Body of pancreas (tissue), 4 donors: ENCODE results near the gene TRAIP. TPM values are rescaled to one million over a fixed set of nuclear protein-coding genes. Genes with fewer than 3 reads are reported as not detected.
"Not testable (repeated sequence)": the region's sequence is repeated elsewhere in the genome, so short reads cannot be mapped to it uniquely, and the experiment has no call there.

ENCODE experiments used
- ATAC-seq: fragments of 150-250 bp; one replicate; pipeline ENCODE4 v1.9.1; 2016
- DNase-seq, 4 donors: peaks; one replicate each; pipeline ENCODE4 v3.0.0-alpha.2; 2019
- H3K27ac ChIP-seq, 4 donors: fragments of 200-600 bp; sonication (generic); 1 replicate in 3 of 4; 2 replicates in 1 of 4; pipeline versions ENCODE4 v1.5.1 to v1.6.1; 2016 to 2019; ENCODE audit warnings: mild to moderate bottlenecking in 1 of 4, mixed read lengths in 1 of 4, moderate library complexity in 1 of 4
- H3K27me3 ChIP-seq, 2 donors: fragments of 200-600 bp; sonication (generic); one replicate each; pipeline ENCODE4 v1.6.0; 2016; ENCODE audit warnings: mild to moderate bottlenecking in 1 of 2
- H3K36me3 ChIP-seq, 2 donors: fragments of 200-600 bp; sonication (generic); replicated peaks in 1 of 2; 2 replicates each; pipeline ENCODE4 v1.5.1; 2016; ENCODE audit warnings: low read depth in 2 of 2; ENCODE audit not compliant: insufficient read depth in 1 of 2
- H3K4me1 ChIP-seq: fragments of 200-600 bp; sonication (generic); one replicate; pipeline ENCODE4 v1.6.0; 2016
- H3K4me3 ChIP-seq, 2 donors: fragments of 200-600 bp; sonication (generic); 1 replicate in 1 of 2; 2 replicates in 1 of 2; pipeline ENCODE4 v1.5.1; 2016 to 2019
- H3K9me3 ChIP-seq, 3 donors: fragments of 200-600 bp; sonication (generic); 1 replicate in 2 of 3; 2 replicates in 1 of 3; pipeline ENCODE4 v1.5.1; 2016
- POLR2A ChIP-seq, 3 donors: fragments of 450-650 bp; IDR thresholded peaks; one replicate each; pipeline ENCODE4 v1.6.1; 2016; ENCODE audit warnings: antibody characterized with exemption in 3 of 3, mild to moderate bottlenecking in 2 of 3
- WGBS, 2 donors: methylation state at CpG; one replicate each; pipeline ENCODE4 v1.1.5; 2017; 5-methylcytosine and 5-hydroxymethylcytosine counted together
- intact Hi-C: fragments of 100-400 bp; cut with DNase I; formaldehyde crosslinking; loops from one replicate; pipeline ENCODE4 v1.15.1; 2023
- microRNA-seq, 2 donors: library from miRNA; unstranded; fragments of <30 nt; microRNA quantifications; one replicate each; pipeline ENCODE4, GENCODE V29; 2016; ENCODE audit warnings: borderline number of aligned reads in 2 of 2, borderline replicate concordance in 2 of 2
- small RNA-seq: library from RNA; depleted of rRNA; stranded (forward); fragments of <200 nt; gene quantifications from one replicate; pipeline ENCODE3, GENCODE V24; 2016
- total RNA-seq, 2 donors: library from RNA; depleted of rRNA; stranded (reverse); fragments of >200 nt; gene quantifications; one replicate each; pipeline ENCODE4 v1.1.0, GENCODE V29; 2016
- TF ChIP-seq, protein P1 (sequence below), 7 experiments: fragments of 450-650 bp in 4 of 7; fragments of 200-600 bp in 3 of 7; sonication (generic) in 3 of 7; IDR thresholded peaks; one replicate each; pipeline ENCODE4 v1.5.1; 2016 to 2019; ENCODE audit warnings: antibody characterized with exemption in 7 of 7

TRAIP gene
- total RNA-seq, 2 donors from 2014 or later, result 1.8 to 3.6 TPM

- peaks cover 45% of the 10 kb centered on the region for H3K4me1 ChIP-seq
Measured at GRCh38 chr3:49781415-49782199, 74.8 kb downstream of the TRAIP start.

GRCh38 chr3:49780975-49781365, 75.4 kb downstream of the TRAIP start:
- H3K36me3 ChIP-seq, H3K4me3 ChIP-seq, DNase-seq, intact Hi-C loops, H3K27ac ChIP-seq, H3K27me3 ChIP-seq, ATAC-seq, H3K9me3 ChIP-seq: not testable (repeated sequence)
- 85 to 86% methylated on average over 9 of the region's 9 CpGs for WGBS, 2 donors
- peaks cover 44% of the 10 kb centered on the region for H3K4me1 ChIP-seq

More at GRCh38 chr3:49781415-49782199, 74.8 kb downstream of the TRAIP start:
- TF ChIP-seq, protein P1, sequence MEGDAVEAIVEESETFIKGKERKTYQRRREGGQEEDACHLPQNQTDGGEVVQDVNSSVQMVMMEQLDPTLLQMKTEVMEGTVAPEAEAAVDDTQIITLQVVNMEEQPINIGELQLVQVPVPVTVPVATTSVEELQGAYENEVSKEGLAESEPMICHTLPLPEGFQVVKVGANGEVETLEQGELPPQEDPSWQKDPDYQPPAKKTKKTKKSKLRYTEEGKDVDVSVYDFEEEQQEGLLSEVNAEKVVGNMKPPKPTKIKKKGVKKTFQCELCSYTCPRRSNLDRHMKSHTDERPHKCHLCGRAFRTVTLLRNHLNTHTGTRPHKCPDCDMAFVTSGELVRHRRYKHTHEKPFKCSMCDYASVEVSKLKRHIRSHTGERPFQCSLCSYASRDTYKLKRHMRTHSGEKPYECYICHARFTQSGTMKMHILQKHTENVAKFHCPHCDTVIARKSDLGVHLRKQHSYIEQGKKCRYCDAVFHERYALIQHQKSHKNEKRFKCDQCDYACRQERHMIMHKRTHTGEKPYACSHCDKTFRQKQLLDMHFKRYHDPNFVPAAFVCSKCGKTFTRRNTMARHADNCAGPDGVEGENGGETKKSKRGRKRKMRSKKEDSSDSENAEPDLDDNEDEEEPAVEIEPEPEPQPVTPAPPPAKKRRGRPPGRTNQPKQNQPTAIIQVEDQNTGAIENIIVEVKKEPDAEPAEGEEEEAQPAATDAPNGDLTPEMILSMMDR (IDR thresholded peaks at IDR 0.05), result no peak
- no peak for TF ChIP-seq POLR2A (IDR thresholded peaks at IDR 0.05)
- intact Hi-C loops, result no loop called here
- DNase-seq, result no peak
- ATAC-seq, result no peak
- no peaks in the 10 kb centered on the region for H3K9me3 ChIP-seq
- WGBS, 2 donors, result 82 to 90% methylated on average over 5 of the region's 5 CpGs
- H3K27ac ChIP-seq, result no peak overlapping the region
- no peaks in the 10 kb centered on the region for H3K27me3 ChIP-seq
- peaks cover 3 to 5% of the 10 kb centered on the region in 2 donors for H3K36me3 ChIP-seq
- H3K4me3 ChIP-seq, result no peak overlapping the region

DNA sequence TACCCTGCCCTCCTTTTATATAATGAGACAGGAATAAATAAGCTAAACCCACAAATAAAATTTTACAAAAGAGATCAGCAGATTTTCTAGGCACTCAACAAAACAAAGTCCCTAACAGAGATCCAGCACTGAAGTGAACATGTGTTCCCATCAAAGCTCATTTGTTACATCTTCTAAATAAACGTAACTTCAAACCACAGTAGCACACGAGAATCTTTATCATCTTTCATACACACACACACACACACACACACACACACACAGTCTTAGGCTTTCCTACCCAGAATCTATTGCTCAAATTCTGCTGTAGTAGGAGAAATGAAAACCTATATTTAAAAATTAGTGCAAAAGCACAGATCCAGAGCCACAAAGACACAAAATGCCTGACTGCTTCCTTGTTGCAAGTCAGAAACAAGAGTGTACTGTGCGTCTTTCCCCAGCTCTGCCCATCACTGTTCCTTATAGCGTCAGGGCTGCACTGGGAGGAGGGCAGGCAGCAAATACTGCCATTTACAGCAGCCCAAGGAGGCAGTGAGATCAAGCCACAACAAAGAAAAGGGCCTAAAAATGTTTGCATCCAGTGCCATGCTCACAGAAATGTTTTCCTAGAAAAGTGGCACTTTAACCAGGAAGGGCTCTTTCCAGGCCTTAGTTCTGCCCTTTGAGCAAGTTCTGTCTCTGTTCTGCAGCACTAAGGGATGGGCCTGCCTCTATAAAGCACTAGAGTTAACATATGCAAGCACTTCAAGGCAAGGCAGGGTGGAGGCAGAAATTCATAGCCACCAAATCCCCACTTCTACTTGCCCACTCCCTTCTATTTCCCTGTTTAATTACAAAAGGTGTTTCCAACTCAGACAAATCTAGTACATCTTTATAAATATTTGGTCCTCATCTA, 76.0 kb downstream of the TRAIP start:
- Histone ChIP-seq H3K27me3 (no peaks in the 10 kb centered on the region), H3K4me3 (no peak overlapping the region), H3K9me3 (no peaks in the 10 kb centered on the region), H3K36me3 (peaks cover 3 to 5% of the 10 kb centered on the region in 2 donors), H3K4me1 (peaks cover 41% of the 10 kb centered on the region), H3K27ac (peak overlapping the region in 1 of 4 donors; percentile 6)
- DNase-seq (no peak), ATAC-seq (no peak)
- no peak for TF ChIP-seq POLR2A (IDR thresholded peaks at IDR 0.05)
- TF ChIP-seq, protein P1 (IDR thresholded peaks at IDR 0.05), result no peak
- intact Hi-C loops, result no loop called here
- 66 to 74% methylated on average over 4 of the region's 4 CpGs for WGBS, 2 donors

GRCh38 chr3:49779358-49780079, 76.8 kb downstream of the TRAIP start:
- intact Hi-C loops, result no loop called here
- ATAC-seq, result no peak

More at GRCh38 chr3:49779358-49780079, 76.8 kb downstream of the TRAIP start:
- Histone ChIP-seq H3K4me3 (no peak overlapping the region), H3K9me3 (no peaks in the 10 kb centered on the region), H3K4me1 (peaks cover 36% of the 10 kb centered on the region), H3K27me3 (no peaks in the 10 kb centered on the region), H3K36me3 (peaks cover 3 to 5% of the 10 kb centered on the region in 2 donors), H3K27ac (no peak overlapping the region)
- TF ChIP-seq POLR2A (IDR thresholded peaks at IDR 0.05), result no peak
- TF ChIP-seq, protein P1 (IDR thresholded peaks at IDR 0.05), result no peak
- 89 to 90% methylated on average over 5 of the region's 5 CpGs for WGBS, 2 donors
- no peak for DNase-seq

Small RNA genes lying within 50 kb of the gene (microRNA-seq; reads per million reads assigned to microRNA genes)
- gene MIR5193, result 0 reads per million in 2 donors

Small RNA genes lying within 50 kb of the gene (small RNA-seq; reads per million reads assigned to genes)
- not detected for gene RN7SL217P

Other genes starting within 250 kb of the TRAIP start
- gene APEH, start 182.2 kb downstream of the TRAIP start, total RNA-seq, result 10 to 100 TPM; 58.7 to 67.7 TPM
- 10 to 100 TPM; 16.9 to 80.4 TPM for gene MST1, start 167.1 kb downstream of the TRAIP start, total RNA-seq
- 10 to 100 TPM; 18.4 to 28.7 TPM for gene RNF123, start 167.0 kb downstream of the TRAIP start, total RNA-seq
- 1 to 10 TPM; 2.0 to 2.1 TPM for gene AMIGO3, start 136.9 kb downstream of the TRAIP start, total RNA-seq
- 10 to 100 TPM; 36.3 to 43.8 TPM for gene GMPPB, start 132.6 kb downstream of the TRAIP start, total RNA-seq
- 10 to 100 TPM; 19.8 to 27.5 TPM for gene IP6K1, start 70.0 kb downstream of the TRAIP start, total RNA-seq
- gene CDHR4, start 56.7 kb downstream of the TRAIP start, total RNA-seq, result under 1 TPM in 1 of 2 donors, not detected in 1; 0.26 TPM
- 1 to 10 TPM in 1 of 2 donors, not detected in 1; 2.6 TPM for gene INKA1, start 53.3 kb downstream of the TRAIP start, total RNA-seq
- gene UBA7, start 42.6 kb downstream of the TRAIP start, total RNA-seq, result 10 to 100 TPM; 39.2 to 86.4 TPM
- not detected for gene CAMKV, start 13.3 kb upstream of the TRAIP start, total RNA-seq
- 10 to 100 TPM; 10.4 to 12.2 TPM for gene MST1R, start 47.3 kb upstream of the TRAIP start, total RNA-seq
- 10 to 100 TPM in 1 of 2 donors, 1 to 10 TPM in 1; 4.9 to 13.5 TPM for gene MON1A, start 73.2 kb upstream of the TRAIP start, total RNA-seq
- gene RBM6, start 83.6 kb upstream of the TRAIP start, total RNA-seq, result 100 to 1,000 TPM; 123 to 146 TPM
- gene RBM5, start 232.4 kb upstream of the TRAIP start, total RNA-seq, result 100 to 1,000 TPM; 139 to 308 TPM